Natural killer cell (primary cell): Measurements from ENCODE around the gene LRCOL1. TPM values are rescaled to one million over a fixed set of nuclear protein-coding genes. Genes with fewer than 3 reads are reported as not detected.

Source experiments
- ATAC-seq, 3 donors: fragments of 150-1000 bp in 2 of 3; fragments of 200-7000 bp in 1 of 3; cut with Tn5 transposase; 1 replicate in 1 of 3; 2 replicates in 2 of 3; pipeline ENCODE4 v1.10.0; 2021; ENCODE audit warnings: mild to moderate bottlenecking in 2 of 3, moderate library complexity in 2 of 3
- DNase-seq, 2 donors: peaks; one replicate each; pipeline versions ENCODE4 v3.0.0 to v3.0.0-alpha.2; 2013 to 2021; ENCODE audit warnings: mixed read lengths in 1 of 2
- H3K27ac ChIP-seq: one replicate; pipeline ENCODE4 v1.5.1; 2013; ENCODE audit warnings: mild to moderate bottlenecking, low read length
- H3K27me3 ChIP-seq: one replicate; pipeline ENCODE4 v1.6.1; 2013; ENCODE audit warnings: low read length; ENCODE audit not compliant: control insufficient read depth, insufficient read depth
- H3K36me3 ChIP-seq: one replicate; pipeline ENCODE4 v1.6.1; 2013; ENCODE audit warnings: low read length; ENCODE audit not compliant: control insufficient read depth, insufficient read depth
- H3K4me1 ChIP-seq: one replicate; pipeline ENCODE4 v1.6.1; 2013; ENCODE audit warnings: low read length; ENCODE audit not compliant: control insufficient read depth, insufficient read depth
- H3K4me3 ChIP-seq: one replicate; pipeline ENCODE4 v1.5.1; 2013; ENCODE audit warnings: low read length
- H3K9me3 ChIP-seq: one replicate; pipeline ENCODE4 v1.6.1; 2013; ENCODE audit warnings: low read length; ENCODE audit not compliant: control insufficient read depth, insufficient read depth
- H3K27ac Mint-ChIP-seq, 2 donors: one replicate each; pipeline ENCODE4 v1.8.0; 2022; ENCODE audit warnings: mild to moderate bottlenecking in 2 of 2, mixed read lengths in 2 of 2, moderate library complexity in 1 of 2
- H3K27me3 Mint-ChIP-seq, 2 donors: one replicate each; pipeline ENCODE4 v1.8.0; 2022; ENCODE audit warnings: low read depth in 2 of 2, mixed read lengths in 2 of 2
- H3K36me3 Mint-ChIP-seq: one replicate; pipeline ENCODE4 v1.8.0; 2022; ENCODE audit warnings: mixed read lengths
- H3K4me1 Mint-ChIP-seq, 2 donors: one replicate each; pipeline ENCODE4 v1.8.0; 2022; ENCODE audit warnings: mixed read lengths in 2 of 2
- H3K4me3 Mint-ChIP-seq: one replicate; pipeline ENCODE4 v1.8.0; 2022; ENCODE audit warnings: mild to moderate bottlenecking, moderate library complexity, mixed read lengths
- H3K9me3 Mint-ChIP-seq, 2 donors: one replicate each; pipeline ENCODE4 v1.8.0; 2022; ENCODE audit warnings: mixed read lengths in 2 of 2
- CTCF ChIP-seq: fragments of 200-600 bp; IDR thresholded peaks from one replicate; pipeline ENCODE4 v1.8.0; 2022; ENCODE audit warnings: antibody characterized with exemption
- WGBS: methylation state at CpG from one replicate; pipeline ENCODE4 v1.1.7; 2013; ENCODE audit warnings: missing lambda C conversion rate; ENCODE audit not compliant: insufficient coverage; 5-methylcytosine and 5-hydroxymethylcytosine counted together
- intact Hi-C: fragments of 100-400 bp; cut with micrococcal nuclease; formaldehyde crosslinking; loops from one replicate; pipeline ENCODE4 v1.14.2; 2022
- total RNA-seq, 4 donors: library from RNA; stranded (reverse); fragments of 120-200 nt in 1 of 4; gene quantifications; one replicate each; pipeline versions ENCODE4 v1.2.3 to v1.2.4, GENCODE V29; 2013 to 2022

The LRCOL1 gene
- total RNA-seq, 3 donors from 2014 or later (not counting 1 experiment from before 2014, with no cell fraction given), result not detected

- Mint-ChIP-seq H3K4me3 (peak overlapping the region; percentile 49), H3K4me1 (peaks cover 4 to 28% of the 10 kb centered on the region in 2 donors), H3K9me3 (no peaks in the 10 kb centered on the region), H3K27me3 (peaks cover 0 to 7% of the 10 kb centered on the region in 2 donors), H3K27ac (no peak overlapping the region), H3K36me3 (no peaks in the 10 kb centered on the region)
- peaks cover 36% of the 10 kb centered on the region for H3K4me1 ChIP-seq
- TF ChIP-seq CTCF, result no peak
- ATAC-seq (no peak), DNase-seq (no peak)
- no peaks in the 10 kb centered on the region for H3K9me3 ChIP-seq
- H3K27ac ChIP-seq, result no peak overlapping the region
- H3K4me3 ChIP-seq, result no peak overlapping the region
- peaks cover 2% of the 10 kb centered on the region for H3K36me3 ChIP-seq
- WGBS, result 93% methylated on average over 19 of the region's 19 CpGs
- intact Hi-C loops, result no loop called here
- peaks cover 7% of the 10 kb centered on the region for H3K27me3 ChIP-seq
These were observed 52.9 kb downstream of the LRCOL1 start for GRCh38 chr12:132557291-132558015.

GRCh38 chr12:132556801-132557200, 53.6 kb downstream of the LRCOL1 start:
- ATAC-seq, result no peak

GRCh38 chr12:132556216-132556615, 54.2 kb downstream of the LRCOL1 start:
- peaks cover 0 to 7% of the 10 kb centered on the region in 2 donors for H3K27me3 Mint-ChIP-seq
- intact Hi-C loops, result no loop called here
- H3K27me3 ChIP-seq, result peaks cover 7% of the 10 kb centered on the region
- no peak overlapping the region for H3K4me3 Mint-ChIP-seq
- H3K4me1 Mint-ChIP-seq, result peaks cover 4 to 31% of the 10 kb centered on the region in 2 donors
- peaks cover 2% of the 10 kb centered on the region for H3K36me3 ChIP-seq
- ATAC-seq (no peak), DNase-seq (no peak)
- H3K36me3 Mint-ChIP-seq, result no peaks in the 10 kb centered on the region
- no peaks in the 10 kb centered on the region for H3K9me3 Mint-ChIP-seq
- no peak overlapping the region for H3K27ac ChIP-seq
- peaks cover 30% of the 10 kb centered on the region for H3K4me1 ChIP-seq
- no peak overlapping the region for H3K4me3 ChIP-seq
- no peak for TF ChIP-seq CTCF
- H3K27ac Mint-ChIP-seq, result no peak overlapping the region
- no peaks in the 10 kb centered on the region for H3K9me3 ChIP-seq
- WGBS, result 92% methylated on average over 15 of the region's 16 CpGs

More at GRCh38 chr12:132556801-132557200, 53.6 kb downstream of the LRCOL1 start:
- peaks cover 7% of the 10 kb centered on the region for H3K27me3 ChIP-seq
- H3K27ac ChIP-seq, result no peak overlapping the region
- H3K36me3 ChIP-seq, result peaks cover 2% of the 10 kb centered on the region
- Mint-ChIP-seq H3K27me3 (peaks cover 0 to 7% of the 10 kb centered on the region in 2 donors), H3K36me3 (no peaks in the 10 kb centered on the region), H3K9me3 (no peaks in the 10 kb centered on the region), H3K4me3 (no peak overlapping the region), H3K4me1 (peaks cover 4 to 31% of the 10 kb centered on the region in 2 donors), H3K27ac (no peak overlapping the region)
- H3K4me1 ChIP-seq, result peaks cover 36% of the 10 kb centered on the region
- intact Hi-C loops, result no loop called here
- DNase-seq, result no peak
- TF ChIP-seq CTCF, result no peak
- H3K9me3 ChIP-seq, result no peaks in the 10 kb centered on the region
- 78% methylated on average over 17 of the region's 17 CpGs for WGBS
- H3K4me3 ChIP-seq, result no peak overlapping the region
